Effector memory CD4-positive, alpha-beta T cell (primary cell): Measurements from ENCODE around the gene MCRS1.

Experiments used
- DNase-seq, 3 donors: peaks; one replicate each; pipeline ENCODE4 v3.0.0-alpha.2; 2020
- H3K27ac ChIP-seq: 2 replicates; pipeline ENCODE4 v1.7.0; 2013; ENCODE audit warnings: mild to moderate bottlenecking, low read length, moderate library complexity; ENCODE audit not compliant: insufficient read depth, poor library complexity, severe bottlenecking
- H3K27me3 ChIP-seq: replicated peaks from 2 replicates; pipeline ENCODE4 v1.7.0; 2013; ENCODE audit warnings: mild to moderate bottlenecking, low read length; ENCODE audit not compliant: insufficient read depth, control insufficient read depth, poor library complexity, severe bottlenecking
- H3K36me3 ChIP-seq: 2 replicates; pipeline ENCODE4 v1.7.0; 2013; ENCODE audit warnings: mild to moderate bottlenecking, low read length, moderate library complexity; ENCODE audit not compliant: control insufficient read depth, insufficient read depth
- H3K4me1 ChIP-seq: 2 replicates; pipeline ENCODE4 v1.7.0; 2013; ENCODE audit warnings: low read length, mild to moderate bottlenecking; ENCODE audit not compliant: control insufficient read depth, insufficient read depth, poor library complexity, severe bottlenecking
- H3K4me3 ChIP-seq: 2 replicates; pipeline ENCODE4 v1.7.0; 2013; ENCODE audit warnings: low read length, low read depth, mild to moderate bottlenecking; ENCODE audit not compliant: insufficient read depth, poor library complexity, severe bottlenecking
- H3K9me3 ChIP-seq: 2 replicates; pipeline ENCODE4 v1.7.0; 2013; ENCODE audit warnings: mild to moderate bottlenecking, low read length, moderate library complexity; ENCODE audit not compliant: control insufficient read depth

Gene MCRS1

GRCh38 chr12:49548822-49549648 lies 18.9 kb downstream of the MCRS1 start:
- Histone ChIP-seq H3K36me3 (no peaks in the 10 kb centered on the region), H3K9me3 (no peaks in the 10 kb centered on the region), H3K27me3 (peaks cover 15% of the 10 kb centered on the region), H3K27ac (no peak overlapping the region), H3K4me3 (no peak overlapping the region), H3K4me1 (peaks cover 8% of the 10 kb centered on the region)
- DNase-seq = no peak

GRCh38 chr12:49548481-49548821 lies 19.5 kb downstream of the MCRS1 start:
- no peak overlapping the region for H3K27ac ChIP-seq
- H3K4me1 ChIP-seq = peaks cover 8% of the 10 kb centered on the region
- no peaks in the 10 kb centered on the region for H3K9me3 ChIP-seq
- H3K27me3 ChIP-seq = peaks cover 15% of the 10 kb centered on the region
- H3K36me3 ChIP-seq = no peaks in the 10 kb centered on the region
- H3K4me3 ChIP-seq = no peak overlapping the region
- DNase-seq = no peak

- H3K4me3 ChIP-seq = no peak overlapping the region
- no peak overlapping the region for H3K27ac ChIP-seq
- H3K4me1 ChIP-seq = peaks cover 12% of the 10 kb centered on the region
- DNase-seq = no peak
- H3K36me3 ChIP-seq = no peaks in the 10 kb centered on the region
- H3K27me3 ChIP-seq = peaks cover 15% of the 10 kb centered on the region
- H3K9me3 ChIP-seq = no peaks in the 10 kb centered on the region
Observed at GRCh38 chr12:49547090-49547690, 20.8 kb downstream of the MCRS1 start.

- Histone ChIP-seq H3K9me3 (no peaks in the 10 kb centered on the region), H3K27ac (no peak overlapping the region), H3K4me1 (peaks cover 12% of the 10 kb centered on the region), H3K4me3 (no peak overlapping the region), H3K27me3 (peaks cover 15% of the 10 kb centered on the region), H3K36me3 (no peaks in the 10 kb centered on the region)
- no peak for DNase-seq
Observed at GRCh38 chr12:49546481-49546880, 21.5 kb downstream of the MCRS1 start.

- no peak for DNase-seq
- Histone ChIP-seq H3K27ac (no peak overlapping the region), H3K4me3 (no peak overlapping the region), H3K4me1 (peaks cover 12% of the 10 kb centered on the region), H3K36me3 (no peaks in the 10 kb centered on the region), H3K9me3 (no peaks in the 10 kb centered on the region), H3K27me3 (peaks cover 15% of the 10 kb centered on the region)
Observed at GRCh38 chr12:49545815-49546214, 22.1 kb downstream of the MCRS1 start.

GRCh38 chr12:49543914-49544815 lies 23.8 kb downstream of the MCRS1 start:
- Histone ChIP-seq H3K4me3 (no peak overlapping the region), H3K9me3 (no peaks in the 10 kb centered on the region), H3K27ac (no peak overlapping the region), H3K4me1 (peaks cover 22% of the 10 kb centered on the region), H3K36me3 (no peaks in the 10 kb centered on the region), H3K27me3 (peaks cover 9% of the 10 kb centered on the region)
- DNase-seq = no peak

- peaks cover 17% of the 10 kb centered on the region for H3K4me1 ChIP-seq
- DNase-seq = no peak
- no peaks in the 10 kb centered on the region for H3K9me3 ChIP-seq
- H3K36me3 ChIP-seq = no peaks in the 10 kb centered on the region
- H3K4me3 ChIP-seq = no peak overlapping the region
- H3K27me3 ChIP-seq = peaks cover 1% of the 10 kb centered on the region
- no peak overlapping the region for H3K27ac ChIP-seq
Observed at GRCh38 chr12:49543221-49543913, 24.6 kb downstream of the MCRS1 start.

- DNase-seq = no peak
- H3K4me1 ChIP-seq = peaks cover 21% of the 10 kb centered on the region
- no peak overlapping the region for H3K4me3 ChIP-seq
- H3K27me3 ChIP-seq = no peaks in the 10 kb centered on the region
- no peaks in the 10 kb centered on the region for H3K36me3 ChIP-seq
- H3K27ac ChIP-seq = no peak overlapping the region
- H3K9me3 ChIP-seq = no peaks in the 10 kb centered on the region
Observed at GRCh38 chr12:49542592-49543160, 25.3 kb downstream of the MCRS1 start.

- no peaks in the 10 kb centered on the region for H3K27me3 ChIP-seq
Observed at GRCh38 chr12:49541911-49542505, 25.9 kb downstream of the MCRS1 start.

More at GRCh38 chr12:49541911-49542505, 25.9 kb downstream of the MCRS1 start:
- no peak overlapping the region for H3K4me3 ChIP-seq
- no peaks in the 10 kb centered on the region for H3K9me3 ChIP-seq
- H3K36me3 ChIP-seq = no peaks in the 10 kb centered on the region
- DNase-seq = no peak
- H3K27ac ChIP-seq = no peak overlapping the region
- H3K4me1 ChIP-seq = peaks cover 21% of the 10 kb centered on the region
